Measurements from ENCODE around the gene KCTD2. TPM values are rescaled to one million over a fixed set of nuclear protein-coding genes. Genes with fewer than 3 reads are reported as not detected.
A peak's percentile ranks its signal among the peaks of the same experiment; 100 is the strongest.

Gene KCTD2
- total and polyA plus RNA-seq, 2 of the 13 experiments (the other 11 are each of a cell fraction or from before 2014, with no cell fraction given): 28.3 to 32.6 TPM

- TF ChIP-seq ZXDC (CRISPR knock-in tag; IDR thresholded peaks at IDR 0.05) (peak; percentile 92), EP300 (IDR thresholded peaks at IDR 0.05; ENCODE audit: low read depth in 2 of 2, low read length in 2 of 2) (peak in 1 of 2 experiments; percentile 76; a peak in 1 of 4 replicates), EP300 (CRISPR knock-in tag; IDR thresholded peaks at IDR 0.05; ENCODE audit: borderline replicate concordance) (peak; percentile 40; the same call in 1 of the 2 replicates), ZNF607 (CRISPR knock-in tag; IDR thresholded peaks at IDR 0.05; ENCODE audit: borderline replicate concordance) (peak; percentile 73), MZF1 (CRISPR knock-in tag; IDR thresholded peaks at IDR 0.05; ENCODE audit: borderline replicate concordance) (no peak), RARA (CRISPR knock-in tag; IDR thresholded peaks at IDR 0.05) (peak; percentile 89), ZNF263 (CRISPR knock-in tag; IDR thresholded peaks at IDR 0.05) (peak; percentile 97), THAP11 (CRISPR knock-in tag; IDR thresholded peaks at IDR 0.05) (peak; percentile 22; the same call in 1 of the 2 replicates), DMAP1 (CRISPR knock-in tag; IDR thresholded peaks at IDR 0.05) (peak; percentile 52; the same call in 1 of the 2 replicates), CSRNP1 (CRISPR knock-in tag; IDR thresholded peaks at IDR 0.05) (0 out of 2 replicates have a peak, but pooled peaks have one; percentile 40), KLF6 (CRISPR knock-in tag; IDR thresholded peaks at IDR 0.05) (0 out of 2 replicates have a peak, but pooled peaks have one; percentile 44), KLF11 (CRISPR knock-in tag; IDR thresholded peaks at IDR 0.05) (peak; percentile 39; the same call in 1 of the 2 replicates), GTF3A (CRISPR knock-in tag; conservative IDR thresholded peaks at IDR 0.05) (no peak), SOX13 (IDR thresholded peaks at IDR 0.05) (no peak; the same call in 1 of the 2 replicates), SOX13 (CRISPR knock-in tag; conservative IDR thresholded peaks at IDR 0.05 in 1 of 2, IDR thresholded peaks at IDR 0.05 in 1 of 2) (peak in 1 of 2 experiments; percentile 79; a peak in 2 of 4 replicates), NR0B2 (CRISPR knock-in tag; IDR thresholded peaks at IDR 0.05) (peak; percentile 30; the same call in 1 of the 2 replicates), RBM39 (IDR thresholded peaks at IDR 0.05; ENCODE audit: low read depth, low read length, poor library complexity, severe bottlenecking) (peak; percentile 80)
- TF ChIP-seq, protein P1, sequence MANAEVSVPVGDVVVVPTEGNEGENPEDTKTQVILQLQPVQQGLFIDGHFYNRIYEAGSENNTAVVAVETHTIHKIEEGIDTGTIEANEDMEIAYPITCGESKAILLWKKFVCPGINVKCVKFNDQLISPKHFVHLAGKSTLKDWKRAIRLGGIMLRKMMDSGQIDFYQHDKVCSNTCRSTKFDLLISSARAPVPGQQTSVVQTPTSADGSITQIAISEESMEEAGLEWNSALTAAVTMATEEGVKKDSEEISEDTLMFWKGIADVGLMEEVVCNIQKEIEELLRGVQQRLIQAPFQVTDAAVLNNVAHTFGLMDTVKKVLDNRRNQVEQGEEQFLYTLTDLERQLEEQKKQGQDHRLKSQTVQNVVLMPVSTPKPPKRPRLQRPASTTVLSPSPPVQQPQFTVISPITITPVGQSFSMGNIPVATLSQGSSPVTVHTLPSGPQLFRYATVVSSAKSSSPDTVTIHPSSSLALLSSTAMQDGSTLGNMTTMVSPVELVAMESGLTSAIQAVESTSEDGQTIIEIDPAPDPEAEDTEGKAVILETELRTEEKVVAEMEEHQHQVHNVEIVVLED (CRISPR knock-in tag; IDR thresholded peaks at IDR 0.05; ENCODE audit: borderline replicate concordance): no peak
Observed at GRCh38 chr17:75090871-75091854, 44.1 kb downstream of the KCTD2 start (continued).

Data from HepG2 (cell line).